ENCODE data around the gene PRELID1.

PRELID1 gene

DNA sequence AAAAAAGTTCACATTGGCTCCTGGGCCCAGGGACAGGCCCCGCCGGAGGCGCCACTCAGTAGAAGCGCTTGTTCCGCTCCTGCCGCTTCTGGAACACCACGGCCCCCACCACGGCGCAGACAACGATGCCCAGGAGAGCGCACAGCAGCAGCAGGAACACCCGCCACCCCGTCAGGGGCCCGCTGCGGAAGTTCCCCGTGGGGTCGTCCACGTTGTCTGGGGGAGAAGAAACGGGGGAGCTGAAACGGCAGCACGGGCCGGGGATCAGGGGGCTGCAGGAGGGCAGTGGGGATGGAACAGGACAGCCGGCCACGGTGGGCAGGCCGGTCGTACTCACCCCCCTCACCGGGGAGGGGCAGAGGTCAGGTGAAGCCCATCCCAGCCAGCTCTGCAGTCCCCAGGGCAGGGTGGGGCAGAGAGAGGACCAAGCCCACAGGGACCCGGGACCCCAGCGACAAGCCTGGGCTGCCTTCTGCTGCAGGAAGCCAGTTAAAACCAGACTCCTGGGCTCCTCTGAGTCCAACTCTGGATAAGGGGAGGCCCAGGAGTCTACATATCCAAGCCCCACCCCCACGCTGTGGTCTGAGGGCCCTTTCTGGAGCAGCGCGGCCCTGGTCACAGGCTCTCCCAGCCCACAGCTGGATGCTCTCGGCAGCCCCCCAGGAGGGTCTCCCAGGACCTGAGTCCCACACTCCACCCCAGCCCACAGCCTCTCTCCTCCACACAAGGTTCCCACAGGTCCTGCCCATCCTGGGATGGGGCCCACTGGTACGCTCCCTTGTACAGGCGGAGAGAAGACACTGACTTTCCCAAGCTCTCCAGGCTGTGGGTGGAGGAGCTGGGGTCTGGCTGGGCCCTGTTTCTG lies 28.7 kb downstream of the PRELID1 start:
- no peak overlapping the region for H3K4me3 ChIP-seq (ENCODE audit: low read depth in 1 of 2, low read length in 1 of 2)
- H3K9me3 ChIP-seq = no peaks in the 10 kb centered on the region
- H3K4me1 ChIP-seq (ENCODE audit: control insufficient read depth in 1 of 2, insufficient read depth in 1 of 2, low read depth in 1 of 2, low read length in 1 of 2) = peaks cover 16 to 28% of the 10 kb centered on the region in 2 experiments
- TF ChIP-seq, protein P1, sequence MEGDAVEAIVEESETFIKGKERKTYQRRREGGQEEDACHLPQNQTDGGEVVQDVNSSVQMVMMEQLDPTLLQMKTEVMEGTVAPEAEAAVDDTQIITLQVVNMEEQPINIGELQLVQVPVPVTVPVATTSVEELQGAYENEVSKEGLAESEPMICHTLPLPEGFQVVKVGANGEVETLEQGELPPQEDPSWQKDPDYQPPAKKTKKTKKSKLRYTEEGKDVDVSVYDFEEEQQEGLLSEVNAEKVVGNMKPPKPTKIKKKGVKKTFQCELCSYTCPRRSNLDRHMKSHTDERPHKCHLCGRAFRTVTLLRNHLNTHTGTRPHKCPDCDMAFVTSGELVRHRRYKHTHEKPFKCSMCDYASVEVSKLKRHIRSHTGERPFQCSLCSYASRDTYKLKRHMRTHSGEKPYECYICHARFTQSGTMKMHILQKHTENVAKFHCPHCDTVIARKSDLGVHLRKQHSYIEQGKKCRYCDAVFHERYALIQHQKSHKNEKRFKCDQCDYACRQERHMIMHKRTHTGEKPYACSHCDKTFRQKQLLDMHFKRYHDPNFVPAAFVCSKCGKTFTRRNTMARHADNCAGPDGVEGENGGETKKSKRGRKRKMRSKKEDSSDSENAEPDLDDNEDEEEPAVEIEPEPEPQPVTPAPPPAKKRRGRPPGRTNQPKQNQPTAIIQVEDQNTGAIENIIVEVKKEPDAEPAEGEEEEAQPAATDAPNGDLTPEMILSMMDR (IDR thresholded peaks at IDR 0.05) = no peak
- H3K36me3 ChIP-seq = peaks cover 85% of the 10 kb centered on the region
- no peaks in the 10 kb centered on the region for H3K27me3 ChIP-seq
- no peak overlapping the region for H3K27ac ChIP-seq

GRCh38 chr5:177332896-177333260 lies 29.3 kb downstream of the PRELID1 start:
- no peak overlapping the region for H3K4me3 ChIP-seq (ENCODE audit: low read depth in 1 of 2, low read length in 1 of 2)
- peaks cover 90% of the 10 kb centered on the region for H3K36me3 ChIP-seq
- no peaks in the 10 kb centered on the region for H3K9me3 ChIP-seq
- TF ChIP-seq, protein P1 (IDR thresholded peaks at IDR 0.05) = no peak
- no peaks in the 10 kb centered on the region for H3K27me3 ChIP-seq
- H3K27ac ChIP-seq = no peak overlapping the region
- peaks cover 22 to 34% of the 10 kb centered on the region in 2 experiments for H3K4me1 ChIP-seq (ENCODE audit: control insufficient read depth in 1 of 2, insufficient read depth in 1 of 2, low read depth in 1 of 2, low read length in 1 of 2)

DNA sequence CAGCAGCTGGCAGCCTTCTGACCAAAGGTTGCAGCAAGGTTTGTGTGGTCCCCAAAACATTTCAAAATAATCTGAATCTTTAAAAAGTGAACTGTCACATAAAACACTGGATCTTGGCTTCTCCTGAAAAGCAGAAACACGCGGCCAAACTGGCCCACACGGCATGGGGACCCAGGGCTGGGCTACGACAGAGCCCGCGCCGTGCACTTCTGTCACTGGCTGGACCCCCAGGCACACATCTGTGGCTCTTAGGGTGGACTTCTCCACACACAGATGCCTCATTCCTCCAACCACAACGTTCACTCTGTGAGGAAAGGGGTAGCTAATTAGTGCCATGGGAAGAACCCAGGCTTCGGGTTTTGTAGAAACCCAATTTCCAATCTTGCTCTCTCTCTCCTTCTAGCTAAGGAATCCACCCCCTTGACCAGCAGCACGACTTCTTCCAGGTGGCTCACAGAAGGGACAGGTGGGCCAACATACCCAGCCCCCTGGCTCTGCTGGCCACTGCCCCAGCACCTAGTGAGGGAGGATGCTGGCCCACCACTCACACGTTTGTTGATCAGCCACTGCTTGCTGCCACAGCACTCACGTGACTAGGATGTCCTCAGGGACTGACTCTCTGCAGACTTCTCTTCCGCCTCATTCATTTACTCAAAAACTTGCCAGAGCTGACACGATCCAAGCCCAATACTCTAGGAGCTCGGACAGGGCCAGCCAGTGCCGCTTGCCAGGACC lies 30.0 kb downstream of the PRELID1 start:
- Histone ChIP-seq H3K9me3 (no peaks in the 10 kb centered on the region), H3K4me1 (ENCODE audit: control insufficient read depth in 1 of 2, insufficient read depth in 1 of 2, low read depth in 1 of 2, low read length in 1 of 2) (peaks cover 29 to 38% of the 10 kb centered on the region in 2 experiments), H3K4me3 (ENCODE audit: low read depth in 1 of 2, low read length in 1 of 2) (no peak overlapping the region), H3K27ac (no peak overlapping the region), H3K27me3 (no peaks in the 10 kb centered on the region), H3K36me3 (peaks cover 87% of the 10 kb centered on the region)
- TF ChIP-seq, protein P1 (IDR thresholded peaks at IDR 0.05) = no peak

- peaks cover 82% of the 10 kb centered on the region for H3K36me3 ChIP-seq
- no peaks in the 10 kb centered on the region for H3K9me3 ChIP-seq
- peaks cover 35 to 44% of the 10 kb centered on the region in 2 experiments for H3K4me1 ChIP-seq (ENCODE audit: control insufficient read depth in 1 of 2, insufficient read depth in 1 of 2, low read depth in 1 of 2, low read length in 1 of 2)
- TF ChIP-seq, protein P1 (IDR thresholded peaks at IDR 0.05) = no peak
- no peaks in the 10 kb centered on the region for H3K27me3 ChIP-seq
- H3K4me3 ChIP-seq (ENCODE audit: low read depth in 1 of 2, low read length in 1 of 2) = no peak overlapping the region
- H3K27ac ChIP-seq = no peak overlapping the region
Observed at GRCh38 chr5:177334155-177334551, 30.6 kb downstream of the PRELID1 start.

GRCh38 chr5:177334781-177335700 lies 31.4 kb downstream of the PRELID1 start:
- Histone ChIP-seq H3K36me3 (peaks cover 78% of the 10 kb centered on the region), H3K27ac (no peak overlapping the region), H3K4me1 (ENCODE audit: control insufficient read depth in 1 of 2, insufficient read depth in 1 of 2, low read depth in 1 of 2, low read length in 1 of 2) (peaks cover 44 to 53% of the 10 kb centered on the region in 2 experiments), H3K27me3 (no peaks in the 10 kb centered on the region), H3K4me3 (ENCODE audit: low read depth in 1 of 2, low read length in 1 of 2) (no peak overlapping the region), H3K9me3 (no peaks in the 10 kb centered on the region)
- TF ChIP-seq, protein P1 (IDR thresholded peaks at IDR 0.05) = no peak

All from neutrophil (primary cell).